Panc1 (cell line): ENCODE measurements around the gene CASP10.

Experiments used
- POLR2AphosphoS5 ChIP-seq: IDR thresholded peaks from 2 replicates; pipeline ENCODE4 v1.6.1; 2012; ENCODE audit warnings: mild to moderate bottlenecking, low read depth, low read length, moderate library complexity
- SIN3A ChIP-seq: IDR thresholded peaks from 2 replicates; pipeline ENCODE4 v1.6.1; 2012; ENCODE audit warnings: low read depth, mild to moderate bottlenecking, low read length, moderate library complexity, borderline replicate concordance; ENCODE audit not compliant: insufficient read depth
- TCF7L2 ChIP-seq: IDR thresholded peaks from 2 replicates; pipeline ENCODE4 v1.6.1; 2011; ENCODE audit warnings: mild to moderate bottlenecking, low read depth, low read length, inconsistent platforms
- TF ChIP-seq, protein P1 (sequence below): fragments of 450-650 bp; IDR thresholded peaks from 2 replicates; pipeline ENCODE4 v1.5.1; 2017; ENCODE audit warnings: mild to moderate bottlenecking
- TF ChIP-seq, protein P2 (sequence below), 2 experiments: IDR thresholded peaks; 2 replicates each; pipeline ENCODE4 v1.6.1; 2011 to 2012; ENCODE audit warnings: low read depth in 2 of 2, control low read depth in 1 of 2, low read length in 1 of 2, mild to moderate bottlenecking in 1 of 2, moderate library complexity in 1 of 2; ENCODE audit not compliant: insufficient read depth in 1 of 2

- TF ChIP-seq, protein P1, sequence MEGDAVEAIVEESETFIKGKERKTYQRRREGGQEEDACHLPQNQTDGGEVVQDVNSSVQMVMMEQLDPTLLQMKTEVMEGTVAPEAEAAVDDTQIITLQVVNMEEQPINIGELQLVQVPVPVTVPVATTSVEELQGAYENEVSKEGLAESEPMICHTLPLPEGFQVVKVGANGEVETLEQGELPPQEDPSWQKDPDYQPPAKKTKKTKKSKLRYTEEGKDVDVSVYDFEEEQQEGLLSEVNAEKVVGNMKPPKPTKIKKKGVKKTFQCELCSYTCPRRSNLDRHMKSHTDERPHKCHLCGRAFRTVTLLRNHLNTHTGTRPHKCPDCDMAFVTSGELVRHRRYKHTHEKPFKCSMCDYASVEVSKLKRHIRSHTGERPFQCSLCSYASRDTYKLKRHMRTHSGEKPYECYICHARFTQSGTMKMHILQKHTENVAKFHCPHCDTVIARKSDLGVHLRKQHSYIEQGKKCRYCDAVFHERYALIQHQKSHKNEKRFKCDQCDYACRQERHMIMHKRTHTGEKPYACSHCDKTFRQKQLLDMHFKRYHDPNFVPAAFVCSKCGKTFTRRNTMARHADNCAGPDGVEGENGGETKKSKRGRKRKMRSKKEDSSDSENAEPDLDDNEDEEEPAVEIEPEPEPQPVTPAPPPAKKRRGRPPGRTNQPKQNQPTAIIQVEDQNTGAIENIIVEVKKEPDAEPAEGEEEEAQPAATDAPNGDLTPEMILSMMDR, result no peak
- no peak for TF ChIP-seq SIN3A
- TF ChIP-seq, protein P2, sequence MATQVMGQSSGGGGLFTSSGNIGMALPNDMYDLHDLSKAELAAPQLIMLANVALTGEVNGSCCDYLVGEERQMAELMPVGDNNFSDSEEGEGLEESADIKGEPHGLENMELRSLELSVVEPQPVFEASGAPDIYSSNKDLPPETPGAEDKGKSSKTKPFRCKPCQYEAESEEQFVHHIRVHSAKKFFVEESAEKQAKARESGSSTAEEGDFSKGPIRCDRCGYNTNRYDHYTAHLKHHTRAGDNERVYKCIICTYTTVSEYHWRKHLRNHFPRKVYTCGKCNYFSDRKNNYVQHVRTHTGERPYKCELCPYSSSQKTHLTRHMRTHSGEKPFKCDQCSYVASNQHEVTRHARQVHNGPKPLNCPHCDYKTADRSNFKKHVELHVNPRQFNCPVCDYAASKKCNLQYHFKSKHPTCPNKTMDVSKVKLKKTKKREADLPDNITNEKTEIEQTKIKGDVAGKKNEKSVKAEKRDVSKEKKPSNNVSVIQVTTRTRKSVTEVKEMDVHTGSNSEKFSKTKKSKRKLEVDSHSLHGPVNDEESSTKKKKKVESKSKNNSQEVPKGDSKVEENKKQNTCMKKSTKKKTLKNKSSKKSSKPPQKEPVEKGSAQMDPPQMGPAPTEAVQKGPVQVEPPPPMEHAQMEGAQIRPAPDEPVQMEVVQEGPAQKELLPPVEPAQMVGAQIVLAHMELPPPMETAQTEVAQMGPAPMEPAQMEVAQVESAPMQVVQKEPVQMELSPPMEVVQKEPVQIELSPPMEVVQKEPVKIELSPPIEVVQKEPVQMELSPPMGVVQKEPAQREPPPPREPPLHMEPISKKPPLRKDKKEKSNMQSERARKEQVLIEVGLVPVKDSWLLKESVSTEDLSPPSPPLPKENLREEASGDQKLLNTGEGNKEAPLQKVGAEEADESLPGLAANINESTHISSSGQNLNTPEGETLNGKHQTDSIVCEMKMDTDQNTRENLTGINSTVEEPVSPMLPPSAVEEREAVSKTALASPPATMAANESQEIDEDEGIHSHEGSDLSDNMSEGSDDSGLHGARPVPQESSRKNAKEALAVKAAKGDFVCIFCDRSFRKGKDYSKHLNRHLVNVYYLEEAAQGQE (IDR thresholded peaks at IDR 0.05; ENCODE audit: insufficient read depth in 1 of 2, low read depth in 2 of 2, low read length in 1 of 2), result no peak
- TF ChIP-seq TCF7L2, result no peak
- TF ChIP-seq POLR2AphosphoS5, result no peak
Measured at GRCh38 chr2:201156036-201156435, 26.9 kb upstream of the CASP10 start.
